Islet precursor cell (in vitro differentiated cells): Measurements from ENCODE around the gene PLCH1.

ENCODE experiments used
- DNase-seq: peaks from one replicate; pipeline ENCODE4 v3.0.0-alpha.2; 2018

The PLCH1 gene

DNA sequence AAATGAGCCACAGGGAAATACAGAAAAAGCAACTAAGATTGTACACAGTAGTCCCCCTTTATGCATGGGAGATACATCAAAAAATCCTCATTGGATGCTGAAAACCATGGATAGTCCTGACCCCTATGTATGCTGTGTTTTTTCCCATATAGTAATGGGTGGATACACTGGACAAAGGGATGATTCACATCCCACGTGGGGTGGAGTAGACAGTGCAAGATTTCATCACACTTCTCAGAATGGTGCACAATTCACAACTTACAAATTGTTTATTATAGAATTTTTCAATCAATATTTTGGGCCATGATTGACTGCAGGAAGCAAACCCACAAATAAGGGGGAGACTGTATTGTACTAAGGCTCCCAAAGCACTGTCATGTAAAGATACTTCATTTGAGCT lies 227.0 kb downstream of the PLCH1 start:
- no peak for DNase-seq

DNA sequence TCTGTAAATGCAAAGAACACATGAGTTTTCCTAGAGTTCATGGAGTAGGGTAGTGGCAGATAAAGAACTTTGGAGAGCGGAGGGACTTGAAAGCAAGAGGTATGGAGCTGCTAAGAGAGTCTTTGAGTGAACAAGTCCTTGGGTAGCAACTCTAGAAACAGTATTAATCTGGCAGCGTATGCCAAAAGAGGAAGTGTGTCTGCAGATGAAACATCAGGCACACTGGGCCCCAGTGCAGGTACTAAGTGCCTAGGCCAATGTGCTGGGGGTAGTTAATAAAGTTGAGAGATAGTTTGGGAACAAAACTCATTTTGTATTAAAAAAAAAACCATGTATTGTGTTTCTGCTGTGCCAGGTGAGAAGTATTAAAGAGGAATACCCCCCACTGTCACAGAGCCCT lies 228.4 kb downstream of the PLCH1 start:
- no peak for DNase-seq

DNA sequence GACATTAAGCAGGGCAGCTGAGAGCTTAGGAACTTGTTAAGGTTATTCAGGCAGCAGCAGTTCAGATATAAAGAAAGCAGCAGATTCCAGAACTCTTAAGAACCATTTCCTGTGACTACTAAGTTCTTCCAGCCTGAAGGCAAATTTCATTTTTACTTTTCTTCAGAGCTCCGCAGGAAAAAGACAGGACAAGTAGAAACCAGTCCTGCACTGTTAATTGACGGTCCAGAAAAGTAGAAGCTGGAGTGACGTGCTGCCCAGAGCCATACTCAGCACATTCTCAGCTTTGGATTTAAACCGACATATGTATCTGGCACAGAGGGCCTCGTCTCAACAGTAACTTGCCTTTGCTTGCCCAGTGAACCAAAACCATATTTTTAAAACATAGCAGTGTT lies 232.0 kb downstream of the PLCH1 start:
- no peak for DNase-seq

DNA sequence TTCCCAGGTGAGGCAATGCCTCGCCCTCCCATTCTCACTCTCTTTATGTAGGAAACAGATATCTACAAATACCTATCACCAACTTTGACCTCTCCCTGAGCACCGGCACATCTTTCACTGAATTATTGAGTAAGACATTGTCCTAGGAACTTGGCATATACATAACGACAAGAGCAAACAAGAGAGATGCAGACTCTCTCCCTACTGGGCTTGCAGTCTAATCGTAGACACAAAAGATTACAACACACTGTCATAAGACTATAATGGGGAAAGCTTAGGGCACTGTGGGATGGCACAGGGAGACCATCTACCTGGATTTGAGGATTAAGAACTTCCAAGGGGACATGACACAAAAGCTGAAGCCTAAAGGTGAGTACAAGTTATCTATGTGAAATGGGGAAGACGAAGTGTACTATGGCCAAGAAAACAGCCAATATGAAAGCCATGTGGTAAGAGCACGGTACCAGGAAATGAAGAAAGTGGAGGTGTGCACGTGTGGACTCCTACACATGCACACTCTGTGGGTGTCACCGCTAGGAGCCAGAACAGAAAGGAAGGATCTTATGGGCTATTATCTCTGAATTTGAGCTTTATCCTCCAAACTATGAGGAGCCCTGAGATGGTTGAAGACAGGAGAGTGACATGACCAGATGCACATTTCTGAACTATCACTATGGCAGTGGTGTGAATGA lies 232.6 kb downstream of the PLCH1 start:
- DNase-seq = no peak

DNA sequence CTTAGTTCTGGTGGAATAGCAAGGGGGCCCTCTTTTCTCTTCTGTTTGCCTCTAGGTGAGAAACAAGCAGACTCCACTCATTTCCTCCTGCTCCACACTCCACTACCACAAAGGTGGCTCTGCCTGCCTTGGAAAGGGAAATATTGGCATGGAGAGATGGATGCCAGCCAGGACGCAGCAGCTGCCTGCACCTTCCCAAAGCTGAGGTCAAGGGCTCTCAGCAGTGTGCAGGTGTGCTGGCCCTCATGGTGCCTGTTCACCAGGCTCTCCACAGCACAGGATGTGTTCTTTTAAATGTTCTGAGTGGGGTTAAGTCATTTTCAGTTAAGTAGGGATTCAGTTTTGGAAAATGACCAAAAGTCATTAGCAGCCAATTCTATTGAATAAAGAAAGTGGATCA lies 240.2 kb downstream of the PLCH1 start:
- no peak for DNase-seq

DNA sequence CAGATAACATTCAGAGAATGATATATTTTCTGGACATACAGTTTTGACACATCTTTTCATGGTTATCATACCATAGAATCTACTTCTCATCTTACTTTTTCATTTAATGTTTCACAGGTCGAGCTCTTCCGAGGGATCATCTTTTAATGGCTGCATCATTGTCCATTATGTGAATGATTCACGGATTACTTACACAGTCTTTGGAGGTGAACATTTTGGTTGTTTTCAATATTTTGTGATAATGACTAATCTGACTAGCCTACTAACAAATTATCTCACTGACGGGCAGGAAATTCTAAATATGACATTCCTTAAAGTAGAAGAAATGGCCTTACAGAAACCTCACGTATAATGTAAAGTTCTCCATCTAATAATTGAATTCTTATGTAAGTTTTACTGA lies 242.2 kb downstream of the PLCH1 start:
- DNase-seq = no peak

DNA sequence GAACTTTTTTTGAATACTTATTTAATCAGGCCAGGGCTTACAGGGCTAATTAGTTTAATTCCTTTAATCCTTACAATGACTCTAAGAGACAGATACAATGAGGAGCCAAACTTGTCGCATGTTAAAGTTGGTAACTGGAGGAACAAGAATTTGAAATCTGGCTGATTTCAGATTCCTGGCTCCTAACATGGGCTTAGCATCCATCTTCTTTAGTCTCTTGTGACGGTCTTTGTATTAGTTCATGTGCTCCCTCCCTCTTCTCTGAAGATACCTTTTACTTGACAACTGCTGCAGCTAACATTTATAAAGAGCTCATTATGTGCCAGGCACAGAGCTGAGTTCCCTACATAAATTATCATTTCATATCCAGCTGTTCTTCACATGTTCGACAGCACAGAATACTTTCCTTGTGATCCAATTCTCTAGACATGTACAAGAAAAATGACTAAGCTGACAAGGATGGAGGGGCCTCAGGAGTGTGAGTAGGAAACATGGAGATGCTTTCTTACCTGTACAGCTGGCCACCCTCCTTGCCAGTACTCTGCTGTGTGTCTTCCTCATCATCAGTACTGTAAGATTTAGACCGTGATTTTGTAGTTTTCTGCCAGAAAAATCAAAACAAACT lies 244.6 kb downstream of the PLCH1 start:
- no peak for DNase-seq

DNA sequence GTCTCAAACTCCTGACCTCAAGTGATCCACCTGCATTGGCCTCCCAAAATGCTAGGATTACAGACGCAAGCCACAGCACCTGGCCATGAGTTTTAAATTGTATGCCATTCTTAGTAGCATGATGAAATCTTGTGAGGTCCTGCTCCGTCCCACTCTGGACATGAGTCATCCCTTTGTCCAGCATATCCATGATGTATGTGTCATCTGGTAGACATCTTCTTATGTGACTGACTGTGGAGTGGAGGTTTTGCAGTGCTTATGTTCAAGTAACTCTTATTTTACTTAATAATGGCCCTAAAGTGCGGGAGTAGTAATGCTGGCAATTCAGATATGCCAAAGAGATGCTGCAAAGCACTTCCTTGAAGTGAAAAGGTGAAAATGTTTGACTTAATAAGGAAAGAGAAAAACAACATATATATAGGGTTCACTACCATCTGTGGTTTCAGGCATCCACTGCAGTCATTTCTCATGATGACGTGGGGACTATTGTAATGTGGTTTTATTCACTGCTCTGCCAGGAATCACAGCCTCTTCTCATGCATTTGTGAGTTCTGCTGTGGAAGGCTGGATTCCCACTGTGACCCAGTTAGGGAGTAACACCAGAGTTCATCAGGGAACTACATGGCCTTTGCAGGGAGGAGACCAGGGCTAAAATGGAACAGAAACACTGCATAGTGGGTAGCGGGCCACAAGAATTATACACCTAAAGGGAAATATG lies 246.8 kb downstream of the PLCH1 start:
- DNase-seq = peak; percentile 65

DNA sequence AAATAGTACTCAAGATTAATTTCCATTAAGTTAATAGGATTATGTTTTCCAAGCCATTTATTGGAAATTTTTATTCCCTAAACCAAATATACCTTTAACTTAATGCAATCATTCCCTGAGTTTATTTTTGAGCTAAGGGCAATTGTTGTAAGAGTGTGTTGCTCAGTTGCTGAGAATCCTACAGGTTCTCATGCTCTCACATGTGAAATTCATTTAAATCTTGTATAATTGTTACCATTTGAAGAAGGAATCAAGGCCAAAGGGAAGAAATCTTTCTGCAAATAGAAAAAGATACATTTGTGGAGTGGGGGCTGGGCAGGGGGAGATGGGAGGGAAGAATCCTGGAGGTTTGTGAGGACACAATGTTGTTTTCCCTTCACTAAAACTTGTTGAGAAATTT lies 248.7 kb downstream of the PLCH1 start:
- DNase-seq = no peak

DNA sequence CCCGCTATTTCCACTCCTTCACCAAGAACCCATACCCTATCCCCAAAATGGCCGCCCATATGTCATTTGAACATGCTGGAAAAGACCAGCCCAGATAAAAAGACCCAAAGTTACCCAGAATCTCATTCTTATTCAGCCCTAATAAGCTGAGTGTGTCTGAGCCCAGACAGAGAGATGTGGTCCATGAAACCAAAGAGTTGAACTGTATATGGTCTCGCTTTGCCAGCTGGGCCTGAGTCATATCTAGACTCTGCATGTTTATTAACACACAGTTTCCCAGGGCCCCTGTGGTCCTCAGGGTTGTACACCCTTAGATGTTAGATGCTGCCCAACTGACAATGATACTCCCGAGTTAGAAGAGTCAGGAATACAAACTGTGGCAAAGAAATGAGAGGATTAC lies 249.5 kb downstream of the PLCH1 start:
- no peak for DNase-seq

DNA sequence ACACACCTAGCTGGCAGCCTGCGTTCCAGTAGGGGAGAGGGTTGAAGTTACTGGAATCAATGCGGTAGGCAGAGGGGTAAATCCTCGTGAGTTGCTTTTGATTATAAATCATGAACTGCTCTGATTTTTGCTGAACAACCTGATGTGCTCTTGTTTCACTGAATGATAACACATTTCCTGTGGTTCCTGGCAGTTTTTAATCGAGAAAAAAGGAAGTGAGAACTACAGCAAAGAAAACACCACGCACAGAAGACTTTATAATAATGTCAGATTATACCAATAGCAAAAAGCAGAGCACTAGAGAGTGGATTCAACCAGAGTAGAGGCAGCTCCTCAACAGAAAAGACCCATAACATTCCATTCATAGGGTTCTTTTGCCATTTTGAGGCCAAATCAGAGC lies 250.5 kb downstream of the PLCH1 start:
- DNase-seq = no peak

DNA sequence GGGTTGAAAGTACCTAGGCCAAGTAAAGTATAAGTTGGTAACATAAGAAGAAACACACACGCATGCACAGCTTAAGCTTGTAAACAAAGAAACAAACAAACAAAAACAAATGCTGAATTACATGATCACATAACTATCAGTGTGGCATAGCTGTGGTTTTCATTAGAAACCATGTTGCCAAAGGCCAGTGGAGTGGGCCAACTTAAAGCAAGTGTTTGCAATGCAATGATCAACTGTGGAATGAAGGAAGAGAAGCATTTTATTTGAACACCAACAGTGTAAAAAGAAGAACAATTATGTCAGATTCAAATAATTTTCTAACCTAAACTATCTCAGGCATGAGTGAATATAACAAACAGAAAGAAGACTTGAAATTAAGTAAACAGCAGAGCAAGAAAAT lies 252.0 kb downstream of the PLCH1 start:
- DNase-seq = no peak

DNA sequence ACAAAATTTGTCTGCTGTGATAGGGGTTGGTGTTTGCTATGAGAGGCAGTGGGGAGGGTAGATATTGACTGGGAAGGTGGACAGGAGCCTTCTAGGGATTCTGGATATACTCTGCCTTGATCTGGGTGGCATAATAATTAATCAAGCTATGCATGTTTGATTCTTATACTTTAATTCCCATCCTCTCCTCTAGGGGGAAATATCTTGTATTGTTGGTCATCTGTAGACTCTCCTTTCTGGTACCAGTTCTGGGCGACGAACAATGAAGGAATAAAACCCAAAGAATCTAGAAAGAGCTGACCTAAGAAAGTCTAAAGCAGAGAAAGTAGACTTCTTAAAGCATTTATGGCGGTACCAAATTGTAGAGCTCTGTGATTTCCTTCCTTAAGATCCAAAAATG lies 253.2 kb downstream of the PLCH1 start:
- no peak for DNase-seq

DNA sequence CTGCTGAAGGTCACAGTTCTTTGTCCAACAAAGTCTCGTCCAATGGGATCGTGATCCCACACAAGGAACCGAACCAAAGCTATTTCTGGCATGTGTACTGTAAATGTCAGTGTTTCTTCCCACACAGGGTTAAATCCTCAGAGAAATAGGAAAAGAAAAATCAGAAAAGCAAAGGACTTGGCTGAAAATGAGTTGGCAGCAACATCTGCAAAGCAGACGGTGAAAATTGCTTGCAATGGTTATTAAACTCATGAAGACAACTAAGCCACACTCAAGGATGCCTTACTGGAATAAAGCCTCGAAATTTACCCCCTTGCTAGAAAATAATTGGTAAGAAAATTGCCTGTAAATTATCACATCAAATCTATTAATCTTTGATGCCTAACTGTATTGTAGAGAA lies 256.2 kb downstream of the PLCH1 start:
- no peak for DNase-seq

DNA sequence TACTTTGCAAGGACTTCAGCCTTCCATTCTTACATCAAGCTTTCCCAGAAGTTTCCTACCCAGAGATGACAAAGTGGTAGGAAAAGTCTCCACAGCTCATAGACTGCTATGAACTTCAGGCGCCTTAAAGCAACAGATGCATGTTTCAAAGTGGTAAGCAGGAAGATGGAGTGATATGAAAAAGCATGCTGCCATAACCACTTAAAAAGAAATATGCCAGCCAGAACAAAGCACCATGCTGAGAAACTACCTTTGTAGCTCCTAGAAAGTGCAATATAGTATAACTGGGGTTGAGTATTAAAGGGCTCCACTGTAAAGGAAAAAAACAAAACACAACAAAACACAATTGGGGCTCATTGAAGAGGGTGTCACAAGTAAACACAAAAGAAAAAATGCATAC lies 259.0 kb downstream of the PLCH1 start:
- DNase-seq = no peak

DNA sequence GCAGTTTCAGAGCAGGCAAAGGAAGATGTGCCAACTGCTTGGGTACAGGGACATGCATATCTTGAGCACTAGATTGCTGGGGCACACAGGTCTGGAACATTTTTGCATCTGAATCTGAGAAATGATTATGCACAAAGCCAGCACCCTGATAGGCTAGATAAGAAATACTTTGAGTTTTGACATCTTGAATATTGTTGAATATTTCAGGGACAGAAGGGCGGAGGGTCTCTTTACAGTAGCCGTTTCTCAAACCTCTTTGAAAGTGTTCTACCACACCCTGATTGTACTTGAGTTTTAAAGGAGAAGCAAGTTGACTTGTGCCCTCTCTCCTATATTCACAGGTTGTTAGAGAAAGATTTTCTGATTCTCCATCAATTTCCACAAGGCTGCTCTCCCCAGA lies 263.3 kb downstream of the PLCH1 start:
- no peak for DNase-seq

DNA sequence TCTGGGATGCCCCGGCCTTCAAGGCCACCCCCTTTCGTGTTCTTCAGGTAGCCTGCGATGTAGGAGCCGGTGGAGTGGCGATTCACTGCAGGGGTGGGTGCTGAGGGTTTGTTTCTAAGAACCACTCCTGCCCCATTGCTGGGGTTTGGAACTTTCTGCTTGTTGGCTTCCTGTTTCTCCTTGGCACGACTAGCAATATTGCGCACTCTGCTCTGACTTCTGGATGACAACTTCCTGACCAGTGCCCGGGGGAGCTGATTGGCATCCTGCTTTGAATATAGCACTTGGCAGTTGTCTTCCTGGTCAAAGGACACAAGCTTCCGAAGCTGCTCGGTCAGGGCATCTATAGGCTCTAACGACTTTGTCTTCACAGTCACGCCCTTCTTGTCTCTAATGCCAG lies 263.8 kb downstream of the PLCH1 start:
- DNase-seq = no peak

DNA sequence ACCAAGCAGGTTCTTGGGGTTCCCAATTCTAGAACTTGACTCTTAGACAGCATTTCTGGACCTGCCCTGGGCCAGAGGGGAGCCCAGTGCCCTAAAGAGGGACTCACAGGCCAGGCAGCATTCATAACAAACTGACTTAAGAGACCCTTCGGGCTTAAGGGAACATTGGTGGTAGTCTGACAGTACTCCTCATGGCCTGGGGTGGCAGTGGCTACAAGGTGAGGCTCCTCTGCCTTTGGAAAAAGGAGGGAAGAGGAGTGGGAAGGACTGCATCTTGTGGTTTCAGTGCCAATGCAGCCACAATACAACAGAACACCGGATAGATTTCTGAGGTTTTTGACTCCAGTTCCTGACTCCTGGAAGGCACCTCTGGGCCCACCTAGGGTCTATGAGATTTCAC lies 279.2 kb downstream of the PLCH1 start:
- no peak for DNase-seq

DNA sequence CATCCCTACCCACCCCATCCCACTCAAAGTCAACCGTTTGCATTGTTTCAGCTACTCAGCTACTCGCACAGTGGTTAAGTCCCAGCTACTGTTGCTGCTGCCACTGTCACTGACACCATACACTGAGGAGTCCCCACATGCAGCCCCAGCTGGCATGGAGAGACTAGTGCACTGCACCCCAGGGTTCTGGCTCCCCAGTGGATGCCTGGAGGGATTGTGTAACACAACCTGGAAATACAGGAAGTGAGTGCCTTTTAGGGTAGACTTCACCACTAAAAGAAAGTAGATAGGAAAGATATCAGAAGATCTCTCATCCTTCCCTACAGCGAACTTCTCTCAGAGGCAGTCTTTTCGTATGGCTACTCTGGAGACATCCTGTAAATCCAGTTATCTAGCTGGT lies 282.2 kb downstream of the PLCH1 start:
- DNase-seq = no peak

DNA sequence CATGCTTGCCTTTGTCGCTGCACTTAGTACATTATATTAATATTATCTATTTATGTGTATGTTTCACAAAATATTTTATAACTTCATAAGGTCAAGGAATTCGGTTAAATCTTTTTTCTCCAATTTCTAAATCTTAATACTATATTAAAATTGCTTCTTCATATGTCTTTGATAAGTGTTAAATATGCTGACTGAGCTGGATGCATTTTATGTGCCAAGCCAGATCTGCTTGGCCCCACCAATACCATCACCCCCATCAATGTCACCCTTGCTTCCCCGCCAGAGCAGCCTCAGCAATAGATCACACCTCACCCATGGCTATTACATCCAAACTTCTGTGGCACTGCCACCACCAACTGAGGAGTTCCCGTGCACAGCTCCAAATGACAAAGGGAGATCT lies 287.3 kb downstream of the PLCH1 start:
- DNase-seq = no peak

DNA sequence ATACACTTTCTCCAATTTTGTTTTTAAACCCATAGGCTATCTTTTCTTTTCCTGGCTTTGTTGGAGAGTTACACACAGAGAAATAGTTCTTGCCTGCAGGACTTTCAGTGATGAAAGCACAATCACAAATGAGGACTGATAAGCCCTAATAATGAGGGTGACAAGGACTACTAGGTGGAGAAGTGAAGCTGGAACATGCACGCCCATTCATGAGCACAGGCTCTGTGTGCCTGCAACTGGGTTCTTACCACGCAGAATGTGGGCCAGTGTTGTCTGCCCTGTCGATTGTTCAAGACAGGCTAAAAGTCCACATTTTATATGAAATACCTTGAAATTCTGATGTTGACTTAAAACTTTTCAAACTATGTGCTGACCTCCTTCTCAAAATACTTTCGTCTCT lies 289.1 kb downstream of the PLCH1 start:
- no peak for DNase-seq

DNA sequence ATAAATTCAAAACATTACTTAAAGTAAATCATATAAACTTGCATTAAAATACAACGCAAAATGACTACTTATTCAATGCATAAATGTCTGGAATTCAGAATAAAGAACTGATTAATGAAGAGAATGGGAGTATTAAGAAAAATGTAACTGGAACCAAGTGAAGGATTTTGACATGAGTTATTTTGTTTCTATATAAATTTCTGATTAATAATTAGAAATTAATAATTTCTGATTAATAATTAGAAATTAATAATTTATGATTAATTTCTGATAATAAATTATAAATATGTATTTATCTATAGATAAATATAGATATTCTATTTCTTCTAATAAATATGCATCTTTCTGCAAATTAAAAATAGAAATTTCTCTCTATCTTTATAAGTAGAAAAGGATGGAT lies 291.4 kb downstream of the PLCH1 start:
- no peak for DNase-seq

DNA sequence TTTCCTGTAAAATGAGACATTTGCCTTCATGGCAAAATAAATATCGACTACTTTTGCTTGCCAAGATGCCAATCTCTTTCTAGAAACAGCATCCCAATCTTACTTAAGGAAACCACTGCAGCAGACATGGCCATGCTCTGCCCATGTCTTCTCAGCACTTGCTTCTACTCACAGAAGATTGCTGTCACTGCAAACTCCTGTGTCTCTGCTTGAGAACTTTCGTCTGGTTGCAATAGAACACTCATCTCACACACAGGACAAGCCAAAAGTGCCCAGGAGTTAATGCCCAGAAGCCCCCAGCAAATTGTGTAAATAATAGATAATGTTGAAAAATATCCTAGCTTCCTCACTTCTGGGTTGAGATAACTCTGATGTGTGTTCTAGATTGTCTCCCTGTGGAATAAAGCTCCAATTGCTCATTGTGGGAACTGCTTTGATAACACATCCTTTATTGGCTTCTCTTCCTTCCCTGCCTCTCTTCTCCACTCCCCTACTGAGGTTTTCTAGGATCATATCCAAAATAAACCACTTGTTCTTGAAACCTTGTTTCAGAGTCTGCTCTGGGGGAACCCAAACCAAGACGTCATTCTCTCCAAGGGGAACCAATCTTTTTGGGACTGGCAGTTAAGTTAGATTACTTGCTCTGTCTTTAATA lies 295.1 kb downstream of the PLCH1 start:
- DNase-seq = no peak

DNA sequence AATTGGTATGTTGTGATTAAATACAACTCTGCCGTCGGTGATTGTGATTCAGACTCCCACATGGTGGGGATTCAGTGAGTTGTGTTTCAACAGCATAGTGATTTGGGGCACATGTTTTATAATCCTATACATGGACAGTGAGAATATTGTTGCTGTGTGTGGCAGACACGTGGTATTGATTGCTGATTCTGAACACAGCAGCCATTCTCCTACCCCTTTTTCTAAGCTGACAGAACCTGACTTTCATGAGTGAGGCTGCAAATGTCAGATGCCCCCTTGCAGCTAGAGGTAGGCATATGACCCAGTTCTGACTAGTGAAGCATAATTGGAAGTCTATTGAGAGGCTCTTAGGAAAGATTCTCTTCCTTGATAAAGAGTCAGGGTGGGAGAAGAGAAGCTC lies 296.3 kb downstream of the PLCH1 start:
- no peak for DNase-seq
